PFSK-1 (cell line): ENCODE results near the gene TBCE.

ENCODE experiments used
- FOXP2 ChIP-seq: optimal IDR thresholded peaks from 2 replicates; pipeline ENCODE3; 2011; ENCODE audit warnings: borderline replicate concordance, control low read depth, inconsistent platforms; ENCODE audit not compliant: insufficient read depth; ENCODE audit errors: extremely low read length, extremely low read depth
- POLR2AphosphoS5 ChIP-seq: IDR thresholded peaks from 2 replicates; pipeline ENCODE4 v1.6.1; 2012; ENCODE audit warnings: low read depth, mild to moderate bottlenecking, control low read depth, low read length, moderate library complexity
- REST ChIP-seq, 2 experiments: IDR thresholded peaks; 2 replicates each; pipeline versions ENCODE4 v1.6.1 to v1.8.0; 2011 to 2012; ENCODE audit warnings: low read depth in 2 of 2, low read length in 2 of 2, control low read depth in 1 of 2, inconsistent platforms in 1 of 2, mild to moderate bottlenecking in 1 of 2, moderate library complexity in 1 of 2; ENCODE audit not compliant: insufficient read depth in 1 of 2
- SIN3A ChIP-seq: IDR thresholded peaks from 2 replicates; pipeline ENCODE4 v1.6.1; 2012; ENCODE audit warnings: mild to moderate bottlenecking, low read length, moderate library complexity, borderline replicate concordance; ENCODE audit not compliant: insufficient read depth
- TAF1 ChIP-seq: IDR thresholded peaks from 2 replicates; pipeline ENCODE4 v1.6.1; 2012; ENCODE audit warnings: low read length, control low read depth, borderline replicate concordance; ENCODE audit not compliant: insufficient read depth

TBCE gene

DNA sequence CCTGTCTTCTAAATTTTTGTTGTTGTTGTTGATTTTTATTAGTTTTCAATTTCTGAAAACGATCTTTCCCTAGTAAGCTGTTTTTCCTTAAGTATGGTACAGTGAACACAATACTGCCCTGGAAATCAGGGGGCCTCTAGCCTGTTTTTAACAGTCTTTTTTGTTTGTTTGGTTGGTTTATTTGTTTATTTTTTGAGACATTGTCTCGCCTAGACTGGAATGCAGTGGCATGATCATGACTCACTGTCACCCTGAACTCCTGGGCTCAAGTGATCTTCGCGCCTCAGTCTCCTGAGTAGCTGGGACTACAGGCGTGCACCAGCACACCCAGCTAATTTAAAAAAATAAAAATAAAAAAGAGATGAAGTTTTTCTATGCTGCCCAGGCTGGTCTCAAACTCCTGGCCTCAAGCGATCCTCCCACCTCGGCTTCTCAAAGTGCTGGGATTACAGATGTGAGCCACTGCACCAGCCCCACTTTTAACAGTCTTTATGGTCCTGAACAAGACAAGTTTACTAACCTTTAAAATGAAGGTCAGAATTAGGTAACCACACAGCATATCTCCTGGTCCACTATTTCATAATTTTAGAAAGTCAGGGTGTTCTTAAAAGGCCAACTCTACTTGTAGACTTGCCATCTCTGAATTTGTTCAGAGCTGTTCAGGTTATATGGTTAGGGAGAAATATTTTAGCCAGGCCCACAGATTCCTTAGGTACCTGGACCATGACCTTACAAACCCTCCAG, 35.4 kb downstream of the TBCE start:
- no peak for TF ChIP-seq REST (IDR thresholded peaks at IDR 0.05; ENCODE audit: insufficient read depth in 1 of 2, low read depth in 2 of 2, low read length in 2 of 2)
- no peak for TF ChIP-seq TAF1
- no peak for TF ChIP-seq FOXP2

- TF ChIP-seq SIN3A (no peak), TAF1 (no peak), REST (IDR thresholded peaks at IDR 0.05; ENCODE audit: insufficient read depth in 1 of 2, low read depth in 2 of 2, low read length in 2 of 2) (no peak), FOXP2 (no peak), POLR2AphosphoS5 (no peak)
Measured at GRCh38 chr1:235403593-235403992, 36.4 kb downstream of the TBCE start.

- TF ChIP-seq POLR2AphosphoS5, result no peak
Measured at GRCh38 chr1:235404190-235404589, 37.0 kb downstream of the TBCE start.

GRCh38 chr1:235407419-235407818, 40.2 kb downstream of the TBCE start:
- TF ChIP-seq FOXP2 (no peak), TAF1 (no peak), SIN3A (no peak), POLR2AphosphoS5 (no peak), REST (IDR thresholded peaks at IDR 0.05; ENCODE audit: insufficient read depth in 1 of 2, low read depth in 2 of 2, low read length in 2 of 2) (no peak)

- TF ChIP-seq SIN3A (no peak), REST (IDR thresholded peaks at IDR 0.05; ENCODE audit: insufficient read depth in 1 of 2, low read depth in 2 of 2, low read length in 2 of 2) (no peak)
Measured at GRCh38 chr1:235408503-235408960, 41.3 kb downstream of the TBCE start.
